Astrocyte (in vitro differentiated cells and primary cell): ENCODE data around the gene B4GALT3.

Source experiments
- EZH2 ChIP-seq: IDR thresholded peaks from 2 replicates; pipeline ENCODE4 v1.6.1; 2012; ENCODE audit warnings: mild to moderate bottlenecking, low read length, inconsistent platforms; ENCODE audit not compliant: insufficient read depth
- TF ChIP-seq, protein P1 (sequence below): IDR thresholded peaks from 2 replicates; pipeline ENCODE4 v1.5.1; 2011; ENCODE audit warnings: low read depth, mild to moderate bottlenecking, inconsistent platforms, low read length, moderate library complexity; ENCODE audit not compliant: insufficient read depth

DNA sequence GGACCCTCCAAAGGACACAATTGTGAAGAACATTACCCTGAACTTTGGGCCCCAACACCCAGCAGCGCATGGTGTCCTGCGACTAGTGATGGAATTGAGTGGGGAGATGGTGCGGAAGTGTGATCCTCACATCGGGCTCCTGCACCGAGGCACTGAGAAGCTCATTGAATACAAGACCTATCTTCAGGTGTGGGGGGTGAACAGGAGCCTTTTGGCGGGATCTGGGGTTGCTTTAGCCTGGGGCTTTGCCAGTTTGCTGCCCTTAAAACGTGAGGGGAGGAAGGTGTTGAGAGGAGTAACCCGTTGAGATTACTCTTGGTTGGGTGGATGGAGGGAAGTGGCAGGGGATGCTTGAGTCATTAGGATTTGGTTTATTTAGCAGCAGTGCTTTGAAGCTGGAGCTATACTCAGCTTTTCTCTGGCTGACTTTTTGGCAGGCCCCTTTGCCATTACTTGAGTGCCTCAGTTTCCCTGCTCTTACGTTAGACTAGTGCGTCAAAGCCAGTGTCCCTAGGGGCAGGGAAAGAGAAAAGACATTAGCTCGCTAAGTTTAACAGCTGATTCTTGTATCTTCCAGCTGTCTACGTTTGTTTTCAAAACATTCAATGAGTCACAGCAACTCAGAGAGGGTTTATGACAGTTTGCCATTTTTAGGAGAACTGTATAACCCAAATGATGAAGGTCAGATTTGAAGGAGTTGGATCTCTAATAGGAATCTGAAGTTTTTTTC is 29.3 kb upstream of the B4GALT3 start:
- TF ChIP-seq, protein P1, sequence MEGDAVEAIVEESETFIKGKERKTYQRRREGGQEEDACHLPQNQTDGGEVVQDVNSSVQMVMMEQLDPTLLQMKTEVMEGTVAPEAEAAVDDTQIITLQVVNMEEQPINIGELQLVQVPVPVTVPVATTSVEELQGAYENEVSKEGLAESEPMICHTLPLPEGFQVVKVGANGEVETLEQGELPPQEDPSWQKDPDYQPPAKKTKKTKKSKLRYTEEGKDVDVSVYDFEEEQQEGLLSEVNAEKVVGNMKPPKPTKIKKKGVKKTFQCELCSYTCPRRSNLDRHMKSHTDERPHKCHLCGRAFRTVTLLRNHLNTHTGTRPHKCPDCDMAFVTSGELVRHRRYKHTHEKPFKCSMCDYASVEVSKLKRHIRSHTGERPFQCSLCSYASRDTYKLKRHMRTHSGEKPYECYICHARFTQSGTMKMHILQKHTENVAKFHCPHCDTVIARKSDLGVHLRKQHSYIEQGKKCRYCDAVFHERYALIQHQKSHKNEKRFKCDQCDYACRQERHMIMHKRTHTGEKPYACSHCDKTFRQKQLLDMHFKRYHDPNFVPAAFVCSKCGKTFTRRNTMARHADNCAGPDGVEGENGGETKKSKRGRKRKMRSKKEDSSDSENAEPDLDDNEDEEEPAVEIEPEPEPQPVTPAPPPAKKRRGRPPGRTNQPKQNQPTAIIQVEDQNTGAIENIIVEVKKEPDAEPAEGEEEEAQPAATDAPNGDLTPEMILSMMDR: no peak
- TF ChIP-seq EZH2: no peak
